Memory B cell (primary cell): ENCODE results near the gene RNFT1.
"Not testable (repeated sequence)": the region's sequence is repeated elsewhere in the genome, so short reads cannot be mapped to it uniquely, and the experiment has no call there.

Experiments used
- ATAC-seq: fragments of 150-1000 bp; cut with Tn5 transposase; 2 replicates; pipeline ENCODE4 v1.10.0; 2021; ENCODE audit warnings: low read depth, mild to moderate bottlenecking, moderate library complexity
- DNase-seq, 2 donors: peaks; one replicate each; pipeline ENCODE4 v3.0.0; 2022; ENCODE audit warnings: low spot score in 2 of 2
- H3K27ac Mint-ChIP-seq: one replicate; pipeline ENCODE4 v1.8.0; 2022; ENCODE audit warnings: mild to moderate bottlenecking, moderate library complexity, mixed read lengths
- H3K27me3 Mint-ChIP-seq: one replicate; pipeline ENCODE4 v1.8.0; 2022; ENCODE audit warnings: mixed read lengths
- H3K36me3 Mint-ChIP-seq: one replicate; pipeline ENCODE4 v1.8.0; 2022; ENCODE audit warnings: mild to moderate bottlenecking, mixed read lengths
- H3K4me1 Mint-ChIP-seq: one replicate; pipeline ENCODE4 v1.8.0; 2022; ENCODE audit warnings: mixed read lengths
- H3K4me3 Mint-ChIP-seq: one replicate; pipeline ENCODE4 v1.8.0; 2022; ENCODE audit warnings: mild to moderate bottlenecking, moderate library complexity, mixed read lengths
- H3K9me3 Mint-ChIP-seq: one replicate; pipeline ENCODE4 v1.8.0; 2022; ENCODE audit warnings: mixed read lengths

RNFT1 gene

GRCh38 chr17:59964482-59965328, at the start of gene RNFT1:
Gene RNFT1, minus strand, starts transcription at chr17:59964740. Its CDS starts 77 bp downstream, at chr17:59964663.
- ATAC-seq (peak; percentile 88), DNase-seq (peak; percentile 86 to 88)
- H3K9me3 Mint-ChIP-seq = no peaks in the 10 kb centered on the region
- peak within 1 kb of the TSS; percentile 93 for H3K4me3 Mint-ChIP-seq
- H3K27ac Mint-ChIP-seq = peak within 1 kb of the TSS; percentile 94
- H3K27me3 Mint-ChIP-seq = no peaks in the 10 kb centered on the region
- peaks cover 8% of the 10 kb centered on the region for H3K4me1 Mint-ChIP-seq
- peaks cover 3% of the 10 kb centered on the region for H3K36me3 Mint-ChIP-seq

GRCh38 chr17:60009326-60009725, 44.8 kb upstream of the RNFT1 start:
- not testable (repeated sequence) for ATAC-seq, H3K27ac Mint-ChIP-seq, H3K4me3 Mint-ChIP-seq, H3K9me3 Mint-ChIP-seq, H3K36me3 Mint-ChIP-seq, DNase-seq, H3K4me1 Mint-ChIP-seq, H3K27me3 Mint-ChIP-seq

- DNase-seq, H3K27ac Mint-ChIP-seq, H3K36me3 Mint-ChIP-seq, H3K27me3 Mint-ChIP-seq, H3K9me3 Mint-ChIP-seq, H3K4me3 Mint-ChIP-seq, H3K4me1 Mint-ChIP-seq, ATAC-seq: not testable (repeated sequence)
Measured at GRCh38 chr17:60008377-60008776, 43.8 kb upstream of the RNFT1 start.

- no peak overlapping the region for H3K27ac Mint-ChIP-seq
- no peaks in the 10 kb centered on the region for H3K36me3 Mint-ChIP-seq
- no peak for DNase-seq
- no peak for ATAC-seq
- H3K4me3 Mint-ChIP-seq = no peak overlapping the region
- no peaks in the 10 kb centered on the region for H3K27me3 Mint-ChIP-seq
- no peaks in the 10 kb centered on the region for H3K4me1 Mint-ChIP-seq
- H3K9me3 Mint-ChIP-seq = no peaks in the 10 kb centered on the region
Measured at GRCh38 chr17:60006160-60006559, 41.6 kb upstream of the RNFT1 start.

GRCh38 chr17:60004561-60004960, 40.0 kb upstream of the RNFT1 start:
- H3K36me3 Mint-ChIP-seq = not testable (repeated sequence)

GRCh38 chr17:60002405-60002804, 37.9 kb upstream of the RNFT1 start:
- ATAC-seq, H3K36me3 Mint-ChIP-seq, H3K27ac Mint-ChIP-seq, DNase-seq, H3K4me1 Mint-ChIP-seq, H3K27me3 Mint-ChIP-seq, H3K9me3 Mint-ChIP-seq, H3K4me3 Mint-ChIP-seq: not testable (repeated sequence)

More at GRCh38 chr17:60004561-60004960, 40.0 kb upstream of the RNFT1 start:
- H3K4me3 Mint-ChIP-seq, ATAC-seq, H3K4me1 Mint-ChIP-seq, H3K27me3 Mint-ChIP-seq, H3K27ac Mint-ChIP-seq, H3K9me3 Mint-ChIP-seq, DNase-seq: not testable (repeated sequence)

- not testable (repeated sequence) for H3K36me3 Mint-ChIP-seq, ATAC-seq, H3K27ac Mint-ChIP-seq, H3K4me3 Mint-ChIP-seq, DNase-seq, H3K4me1 Mint-ChIP-seq, H3K27me3 Mint-ChIP-seq, H3K9me3 Mint-ChIP-seq
Measured at GRCh38 chr17:59996608-59997007, 32.1 kb upstream of the RNFT1 start.

GRCh38 chr17:59975166-59975565, 10.6 kb upstream of the RNFT1 start:
- not testable (repeated sequence) for H3K27ac Mint-ChIP-seq, H3K27me3 Mint-ChIP-seq, H3K4me3 Mint-ChIP-seq

GRCh38 chr17:59973483-59973882, 8.9 kb upstream of the RNFT1 start:
- DNase-seq, H3K27ac Mint-ChIP-seq, H3K27me3 Mint-ChIP-seq, H3K36me3 Mint-ChIP-seq, ATAC-seq, H3K4me3 Mint-ChIP-seq, H3K9me3 Mint-ChIP-seq, H3K4me1 Mint-ChIP-seq: not testable (repeated sequence)

More at GRCh38 chr17:59975166-59975565, 10.6 kb upstream of the RNFT1 start:
- H3K4me1 Mint-ChIP-seq, ATAC-seq, DNase-seq, H3K36me3 Mint-ChIP-seq, H3K9me3 Mint-ChIP-seq: not testable (repeated sequence)

- no peak for ATAC-seq
- Mint-ChIP-seq H3K27ac (no peak overlapping the region), H3K4me3 (no peak overlapping the region), H3K27me3 (no peaks in the 10 kb centered on the region), H3K4me1 (no peaks in the 10 kb centered on the region), H3K36me3 (no peaks in the 10 kb centered on the region), H3K9me3 (no peaks in the 10 kb centered on the region)
- DNase-seq = no peak
Measured at GRCh38 chr17:59972778-59973177, 8.2 kb upstream of the RNFT1 start.

GRCh38 chr17:59971771-59972170, 7.2 kb upstream of the RNFT1 start:
- H3K27ac Mint-ChIP-seq, H3K27me3 Mint-ChIP-seq, H3K4me3 Mint-ChIP-seq, H3K4me1 Mint-ChIP-seq, ATAC-seq, DNase-seq, H3K36me3 Mint-ChIP-seq, H3K9me3 Mint-ChIP-seq: not testable (repeated sequence)

GRCh38 chr17:59963738-59964481, 630 bp downstream of the RNFT1 start:
- Mint-ChIP-seq H3K4me3 (peak overlapping the region; percentile 93), H3K27me3 (no peaks in the 10 kb centered on the region), H3K27ac (peak overlapping the region; percentile 94), H3K4me1 (peaks cover 11% of the 10 kb centered on the region), H3K36me3 (peaks cover 7% of the 10 kb centered on the region), H3K9me3 (no peaks in the 10 kb centered on the region)
- DNase-seq = peak in 1 of 2 donors; percentile 2
- peak; percentile 48 for ATAC-seq

GRCh38 chr17:59962739-59963318, 1.7 kb downstream of the RNFT1 start:
- no peak for DNase-seq
- ATAC-seq = no peak
- H3K9me3 Mint-ChIP-seq = no peaks in the 10 kb centered on the region
- no peaks in the 10 kb centered on the region for H3K27me3 Mint-ChIP-seq
- H3K27ac Mint-ChIP-seq = no peak overlapping the region
- no peak overlapping the region for H3K4me3 Mint-ChIP-seq
- H3K36me3 Mint-ChIP-seq = peaks cover 9% of the 10 kb centered on the region
- peaks cover 14% of the 10 kb centered on the region for H3K4me1 Mint-ChIP-seq

GRCh38 chr17:59959574-59959973, 5.0 kb downstream of the RNFT1 start:
- peaks cover 11% of the 10 kb centered on the region for H3K4me1 Mint-ChIP-seq
- DNase-seq, ATAC-seq, H3K27me3 Mint-ChIP-seq, H3K4me3 Mint-ChIP-seq, H3K9me3 Mint-ChIP-seq: not testable (repeated sequence)
- H3K36me3 Mint-ChIP-seq = peaks cover 13% of the 10 kb centered on the region
- peak overlapping the region; percentile 3 for H3K27ac Mint-ChIP-seq
